CD4-positive, alpha-beta T cell treated with Interferon gamma for 1 hour (primary cell): Measurements from ENCODE around the gene ABCA13.

Experiments used
- DNase-seq: peaks from one replicate; pipeline ENCODE4 v3.0.0-alpha.2; 2020

Gene ABCA13

GRCh38 chr7:48384180-48384752 is 213.0 kb downstream of the ABCA13 start:
- no peak for DNase-seq

DNA sequence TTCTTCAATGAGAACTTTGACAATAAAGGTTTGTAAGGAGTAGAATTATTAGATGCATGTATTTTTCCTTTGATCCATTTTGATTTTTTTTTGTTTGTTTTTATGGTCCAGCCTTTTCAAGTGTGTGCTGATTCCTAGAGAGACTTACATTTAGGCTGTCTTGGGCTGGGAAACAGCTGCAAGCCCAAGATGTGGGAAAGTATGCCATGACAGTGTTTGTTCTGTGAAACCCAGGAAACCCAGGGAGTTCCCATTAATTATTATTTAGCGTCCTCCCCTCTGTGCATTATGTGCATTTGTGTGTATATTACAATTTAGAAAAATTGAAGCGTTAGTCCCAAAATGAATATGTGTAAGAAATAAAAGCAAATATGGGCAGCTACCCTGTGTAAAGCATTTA is 216.7 kb downstream of the ABCA13 start:
- no peak for DNase-seq

- peak; percentile 4 for DNase-seq
Observed at GRCh38 chr7:48388911-48389310, 217.7 kb downstream of the ABCA13 start.

DNA sequence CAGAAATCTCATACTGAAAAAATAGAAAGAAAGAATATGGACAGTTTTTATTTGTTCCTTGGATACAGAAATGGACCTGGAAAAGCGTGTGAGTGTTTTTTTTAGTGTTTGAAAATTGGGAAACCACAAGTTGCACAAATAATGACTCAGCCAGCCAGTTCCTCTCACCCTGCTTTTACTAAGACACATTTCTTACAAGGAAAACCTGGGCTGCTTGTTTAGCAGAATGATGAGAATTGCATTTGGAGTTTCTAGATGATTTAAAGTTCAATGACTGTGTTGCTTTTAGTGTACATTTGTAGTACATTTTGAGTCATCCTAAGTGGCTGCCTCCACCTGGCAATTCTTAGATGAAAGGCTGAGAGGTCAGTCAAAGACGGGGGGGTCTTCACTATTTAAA is 218.7 kb downstream of the ABCA13 start:
- no peak for DNase-seq

DNA sequence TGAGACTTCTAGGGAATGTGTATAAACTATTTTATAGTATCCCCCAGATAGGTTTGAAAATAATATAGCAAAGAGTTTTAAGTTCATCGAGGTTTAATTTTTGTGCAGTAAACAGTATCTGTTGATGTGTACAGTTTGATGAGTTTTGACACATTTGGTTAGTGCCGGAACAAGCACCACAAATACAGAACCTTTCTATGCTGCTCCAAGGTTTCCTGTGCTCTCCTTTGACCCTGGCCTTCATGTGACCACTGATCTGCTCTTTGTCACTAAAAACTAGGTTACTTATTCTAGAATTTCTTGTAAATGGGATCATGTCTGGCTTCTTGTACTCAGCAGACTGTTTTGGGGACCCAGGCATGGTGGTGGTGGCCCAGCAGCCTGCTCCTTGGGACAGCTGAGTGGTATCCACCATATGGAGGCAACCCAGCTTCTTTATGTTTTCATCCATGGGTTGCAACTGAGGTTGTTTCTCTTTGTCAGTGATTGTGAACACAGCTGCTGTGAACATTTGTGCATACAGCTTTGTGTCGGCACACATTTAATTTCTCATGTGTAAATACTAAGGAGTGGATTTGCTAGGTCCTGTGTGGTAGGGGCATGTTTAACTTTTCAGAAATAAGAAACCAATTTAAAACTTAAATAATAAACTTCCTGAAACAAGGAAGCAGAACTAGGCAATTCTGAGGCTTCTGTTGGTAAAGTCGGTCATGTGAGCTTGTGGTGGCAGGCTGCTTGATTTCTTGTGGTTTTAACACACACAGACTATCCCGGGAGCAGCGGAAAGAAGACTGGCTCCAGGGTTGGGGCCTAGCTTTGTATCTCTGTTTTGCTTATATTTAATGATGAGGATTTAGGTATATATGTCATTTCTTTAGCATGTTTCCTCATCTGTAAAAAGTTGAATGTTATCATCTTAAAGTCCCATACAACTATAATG is 219.4 kb downstream of the ABCA13 start:
- peak; percentile 13 for DNase-seq

- no peak for DNase-seq
Observed at GRCh38 chr7:48398191-48398590, 226.9 kb downstream of the ABCA13 start.

DNA sequence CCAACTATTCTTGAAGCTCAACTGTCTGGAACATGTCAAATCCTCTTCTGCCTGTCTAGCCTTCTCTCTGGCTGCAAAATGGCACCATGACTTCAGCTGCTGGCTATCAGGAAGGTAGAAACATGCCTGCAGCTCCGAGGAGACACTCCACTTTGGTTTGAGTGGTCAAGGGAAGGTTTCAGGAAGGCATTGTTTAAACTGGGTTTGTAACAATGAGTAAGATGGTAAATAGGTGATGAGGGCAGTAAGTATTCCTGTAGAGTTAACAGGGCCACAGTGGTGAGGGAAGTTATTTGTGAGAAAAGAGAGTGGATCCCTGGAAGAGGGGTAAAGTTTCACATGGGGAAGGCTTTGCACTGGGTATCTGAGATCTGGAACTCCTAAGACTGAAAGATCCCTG is 231.5 kb downstream of the ABCA13 start:
- DNase-seq, result no peak

- no peak for DNase-seq
Observed at GRCh38 chr7:48408731-48409130, 237.5 kb downstream of the ABCA13 start.

DNA sequence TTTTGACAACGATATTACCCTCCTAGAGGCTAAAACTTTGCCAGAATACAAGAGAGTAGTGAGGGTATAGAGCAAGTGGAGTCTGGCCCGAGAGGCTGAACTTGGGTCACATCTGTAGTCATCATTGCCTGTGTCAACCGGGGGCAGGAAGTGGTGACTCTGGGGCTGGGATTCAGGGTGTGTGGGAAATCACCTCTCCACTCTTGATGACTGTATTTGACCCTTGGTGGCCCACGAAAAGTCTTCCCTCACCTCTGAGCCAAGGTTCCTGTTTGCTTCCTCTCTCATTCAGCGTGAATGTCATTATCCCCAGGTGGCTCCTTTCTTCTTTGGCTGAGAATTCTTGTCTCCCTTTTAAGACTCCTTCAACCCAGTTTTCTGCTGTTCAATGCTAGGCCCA is 240.4 kb downstream of the ABCA13 start:
- DNase-seq, result no peak

GRCh38 chr7:48414011-48414732 is 242.9 kb downstream of the ABCA13 start:
- no peak for DNase-seq

DNA sequence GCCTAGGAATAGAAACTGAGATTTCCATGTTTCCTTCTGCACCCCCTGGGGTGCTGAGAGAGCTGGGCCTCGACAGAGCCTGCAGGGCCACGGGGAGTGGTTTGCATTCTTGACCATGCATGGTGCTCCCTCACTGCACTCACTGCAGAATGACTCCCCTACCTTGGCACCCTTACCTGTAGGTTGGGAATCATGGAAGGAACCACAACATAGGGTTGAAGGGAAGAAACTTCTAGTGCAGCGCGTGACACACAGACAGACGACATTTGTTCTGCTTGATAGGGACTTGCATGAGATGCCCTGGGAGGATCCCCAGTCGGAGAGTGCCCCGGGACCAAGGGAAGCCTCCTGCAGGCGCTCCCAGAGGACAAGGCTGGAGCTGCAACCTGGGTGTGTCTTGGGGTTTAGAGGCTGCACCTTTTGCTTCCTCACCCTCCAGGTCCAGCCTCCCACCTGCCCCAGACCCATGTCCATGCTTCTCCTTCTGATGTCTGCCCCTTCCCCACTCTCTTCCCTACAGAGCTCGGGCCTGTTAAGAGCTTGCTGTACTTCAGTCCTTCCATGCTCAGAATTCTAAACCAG is 245.2 kb downstream of the ABCA13 start:
- DNase-seq, result no peak

GRCh38 chr7:48419401-48419800 is 248.1 kb downstream of the ABCA13 start:
- no peak for DNase-seq

DNA sequence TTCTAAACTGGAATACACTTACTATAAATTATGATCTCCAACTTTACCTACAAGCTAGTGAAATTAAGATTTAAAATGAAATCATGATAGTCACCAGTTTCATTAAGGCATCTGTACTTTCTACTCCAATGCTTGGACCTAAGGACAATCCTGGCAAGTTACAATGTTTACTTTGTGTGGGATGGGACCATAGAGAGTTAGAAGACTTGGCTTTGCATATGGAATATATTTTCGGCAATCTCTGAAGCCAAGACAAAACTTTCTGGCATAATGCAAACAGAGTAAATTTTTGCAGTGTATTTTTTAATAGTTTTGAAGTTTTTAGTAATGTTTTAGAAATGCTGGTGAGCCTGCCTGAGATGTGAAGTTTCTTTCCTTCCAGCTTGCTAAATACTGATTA is 248.9 kb downstream of the ABCA13 start:
- no peak for DNase-seq

DNA sequence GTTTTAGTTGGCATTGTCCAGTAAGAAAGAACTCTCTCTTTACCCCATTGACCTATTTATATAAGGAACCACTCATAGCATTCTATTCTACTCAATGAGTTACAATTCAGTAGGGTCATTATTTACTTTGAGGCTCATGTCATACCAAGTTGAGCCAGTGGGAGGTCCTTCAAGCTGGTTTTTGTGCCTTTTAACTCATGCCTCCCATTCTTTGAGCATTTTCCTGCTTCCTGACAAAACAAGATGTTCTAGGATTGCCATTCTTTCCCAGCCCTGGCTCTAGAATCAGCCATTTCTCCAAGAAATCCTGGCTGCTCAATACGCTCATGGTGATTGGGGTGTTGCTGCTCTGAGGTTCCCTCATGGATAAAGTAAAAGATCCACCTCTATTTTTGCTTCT is 250.1 kb downstream of the ABCA13 start:
- DNase-seq, result no peak

GRCh38 chr7:48424731-48425130 is 253.5 kb downstream of the ABCA13 start:
- DNase-seq, result no peak

GRCh38 chr7:48426331-48426965 is 255.2 kb downstream of the ABCA13 start:
- DNase-seq, result no peak

DNA sequence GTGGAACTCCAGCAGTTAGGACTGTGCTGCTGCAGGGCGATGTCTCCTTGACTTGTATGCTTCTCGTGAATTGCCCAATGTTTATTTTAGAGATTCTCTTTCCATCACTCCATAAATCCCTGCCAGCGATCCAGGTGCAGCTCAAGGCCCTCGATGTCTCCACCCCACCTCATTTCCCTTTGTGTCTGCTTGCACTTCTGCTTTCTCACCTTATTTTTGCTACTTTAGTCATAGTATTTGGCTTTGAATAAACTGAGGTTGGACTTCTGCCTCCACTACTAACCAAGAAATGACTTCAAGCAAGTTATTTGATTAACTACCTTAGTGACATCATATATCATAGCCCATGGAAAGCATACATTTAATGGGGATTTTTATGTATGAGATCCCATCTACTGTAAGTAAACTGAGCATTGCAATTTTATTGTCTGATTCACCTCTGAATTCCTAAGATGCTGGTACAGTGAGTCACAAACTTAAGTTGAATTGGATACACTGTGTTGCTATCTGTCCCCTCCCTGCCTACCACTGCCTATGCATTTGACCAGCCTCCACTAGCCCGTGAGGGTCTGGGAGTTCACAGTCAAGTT is 255.8 kb downstream of the ABCA13 start:
- no peak for DNase-seq

GRCh38 chr7:48427671-48428070 is 256.4 kb downstream of the ABCA13 start:
- no peak for DNase-seq

- no peak for DNase-seq
Observed at GRCh38 chr7:48428091-48428684, 256.9 kb downstream of the ABCA13 start.

DNA sequence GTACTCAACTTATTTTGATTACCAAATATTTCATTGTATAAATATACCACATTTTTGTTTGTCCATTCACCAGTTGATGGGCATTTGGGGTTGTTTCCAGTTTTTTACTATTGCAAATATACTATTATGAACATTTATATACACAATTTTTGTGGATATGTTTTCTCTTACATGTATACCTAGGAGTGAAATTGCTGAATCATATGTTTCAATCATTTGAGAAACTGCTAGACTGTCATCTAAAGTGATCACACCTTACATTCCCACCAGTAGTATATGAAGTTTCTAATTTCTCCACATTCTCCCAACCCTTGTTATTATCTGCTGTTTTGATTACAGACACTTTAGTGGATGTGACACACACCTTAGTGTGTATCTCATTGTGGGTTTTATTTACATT is 257.9 kb downstream of the ABCA13 start:
- no peak for DNase-seq

DNA sequence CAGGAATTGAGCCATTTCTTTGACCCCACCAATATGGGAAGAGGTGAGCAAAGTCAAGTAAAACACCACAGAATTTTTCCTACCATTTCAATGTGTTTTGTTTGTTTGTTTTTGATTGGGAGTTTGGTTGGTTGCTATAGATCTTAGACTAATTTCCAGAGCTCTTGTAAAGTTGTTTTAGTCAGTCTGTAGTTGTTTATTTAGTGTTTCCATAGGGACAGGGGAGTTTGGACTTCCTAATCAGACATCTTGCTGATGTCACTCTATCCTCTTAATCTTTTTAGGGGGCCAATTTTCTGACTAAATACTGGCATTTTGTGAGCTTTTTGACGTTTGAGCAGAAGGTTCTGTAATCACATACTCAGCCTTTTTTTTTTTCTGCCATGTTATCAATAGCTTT is 266.9 kb downstream of the ABCA13 start:
- no peak for DNase-seq

DNA sequence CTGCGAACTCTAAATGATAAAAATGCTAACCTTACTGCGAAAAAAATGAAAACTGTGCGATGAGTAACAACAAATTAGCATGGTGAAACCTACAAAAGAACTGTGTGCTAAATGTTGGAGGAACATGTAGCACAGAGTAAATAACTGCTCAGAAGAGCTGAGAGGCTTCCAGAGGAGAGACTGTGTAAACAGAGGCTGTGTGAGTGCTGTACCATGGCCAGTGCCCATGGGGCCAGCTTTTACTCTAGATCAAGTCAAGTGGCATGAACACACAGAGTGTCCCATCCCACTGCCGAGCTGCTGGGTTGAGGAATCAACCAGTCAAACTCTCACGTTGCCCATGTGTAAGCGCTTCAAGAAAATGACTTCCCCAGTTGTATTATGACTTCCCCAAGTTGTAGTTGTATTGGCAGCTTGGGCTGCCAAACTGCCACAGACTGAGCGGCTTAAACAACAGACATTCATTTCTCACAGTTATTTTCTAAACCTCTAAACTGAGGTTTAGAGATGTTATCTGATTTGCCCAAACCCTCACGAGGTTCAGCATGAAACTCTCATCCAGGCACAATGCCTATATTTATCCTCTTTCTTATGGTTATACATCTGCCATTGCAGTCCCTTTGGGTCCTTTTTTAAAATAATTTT is 270.7 kb downstream of the ABCA13 start:
- no peak for DNase-seq
